ENCODE measurements around the gene IDUA.

- TF ChIP-seq CTCF (IDR thresholded peaks at IDR 0.05), result no peak
- TF ChIP-seq ZFX (IDR thresholded peaks at IDR 0.05; ENCODE audit: borderline replicate concordance), result no peak
Measured at GRCh38 chr4:1018147-1019020, 31.5 kb downstream of the IDUA start.
